ENCODE data around the gene FAM13C.
"Not testable (repeated sequence)": the region's sequence is repeated elsewhere in the genome, so short reads cannot be mapped to it uniquely, and the experiment has no call there.

Gene FAM13C

DNA sequence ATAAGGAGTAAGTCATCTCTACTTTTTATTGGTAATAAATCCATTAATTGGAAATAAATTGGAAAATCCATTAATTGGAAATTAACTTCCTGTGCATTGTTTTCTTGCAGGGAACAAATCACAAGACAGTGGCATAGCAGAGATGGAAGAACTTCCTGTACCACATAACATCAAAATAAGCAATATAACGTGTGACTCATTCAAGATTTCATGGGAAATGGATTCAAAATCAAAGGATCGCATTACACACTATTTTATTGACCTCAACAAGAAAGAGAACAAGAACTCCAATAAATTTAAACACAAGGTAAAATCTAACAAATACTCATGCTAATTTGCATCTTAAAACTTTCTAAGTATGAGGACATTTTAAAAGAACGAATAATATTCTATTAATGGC lies 128.2 kb downstream of the FAM13C start:
- no peak for DNase-seq (ENCODE audit: low spot score)

DNA sequence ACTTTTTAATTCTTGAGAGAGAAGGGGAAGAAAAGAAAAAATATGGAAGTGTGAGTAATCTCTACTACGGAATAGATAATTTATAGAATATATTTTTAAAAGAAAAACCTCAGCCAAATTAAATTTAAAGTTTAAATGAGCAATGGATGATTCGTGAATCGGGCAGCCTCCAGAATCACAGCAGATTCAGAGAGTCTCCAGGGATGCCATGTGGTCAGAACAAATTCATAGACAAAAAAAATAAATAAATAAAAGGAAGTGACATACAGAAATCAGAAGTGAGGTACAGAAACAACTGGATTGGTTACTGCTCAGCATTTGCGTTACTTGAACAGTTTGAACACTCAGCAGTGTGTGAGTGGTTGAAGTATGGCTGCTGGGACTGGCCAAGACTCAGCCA lies 132.9 kb downstream of the FAM13C start:
- no peak for DNase-seq (ENCODE audit: low spot score)

- no peak for DNase-seq (ENCODE audit: low spot score)
Measured at GRCh38 chr10:59227136-59227673, 135.1 kb downstream of the FAM13C start.

- no peak for DNase-seq (ENCODE audit: low spot score)
Measured at GRCh38 chr10:59225211-59225610, 137.1 kb downstream of the FAM13C start.

- not testable (repeated sequence) for DNase-seq (ENCODE audit: low spot score)
Measured at GRCh38 chr10:59223597-59223996, 138.8 kb downstream of the FAM13C start.

DNA sequence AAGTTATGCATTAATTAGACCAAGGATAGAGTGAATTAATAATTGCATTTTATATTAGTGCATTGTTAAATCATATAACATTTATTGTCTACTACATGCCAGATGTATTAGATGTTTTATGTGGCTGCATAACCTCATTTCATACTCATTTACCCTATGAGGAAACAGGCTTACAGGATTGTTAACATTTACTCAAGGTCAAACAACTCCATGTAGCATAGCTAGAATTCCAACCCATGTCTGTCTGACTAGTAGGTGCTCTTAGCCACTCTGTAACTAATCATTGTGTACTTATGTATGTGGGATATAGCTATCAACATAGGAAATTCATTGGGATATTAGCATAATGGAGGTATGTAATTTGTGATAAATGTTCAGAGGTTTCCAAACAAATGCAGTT lies 139.6 kb downstream of the FAM13C start:
- no peak for DNase-seq (ENCODE audit: low spot score)

GRCh38 chr10:59216178-59216869 lies 146.0 kb downstream of the FAM13C start:
- DNase-seq (ENCODE audit: low spot score), result no peak

GRCh38 chr10:59214160-59214559 lies 148.2 kb downstream of the FAM13C start:
- DNase-seq (ENCODE audit: low spot score), result no peak

DNA sequence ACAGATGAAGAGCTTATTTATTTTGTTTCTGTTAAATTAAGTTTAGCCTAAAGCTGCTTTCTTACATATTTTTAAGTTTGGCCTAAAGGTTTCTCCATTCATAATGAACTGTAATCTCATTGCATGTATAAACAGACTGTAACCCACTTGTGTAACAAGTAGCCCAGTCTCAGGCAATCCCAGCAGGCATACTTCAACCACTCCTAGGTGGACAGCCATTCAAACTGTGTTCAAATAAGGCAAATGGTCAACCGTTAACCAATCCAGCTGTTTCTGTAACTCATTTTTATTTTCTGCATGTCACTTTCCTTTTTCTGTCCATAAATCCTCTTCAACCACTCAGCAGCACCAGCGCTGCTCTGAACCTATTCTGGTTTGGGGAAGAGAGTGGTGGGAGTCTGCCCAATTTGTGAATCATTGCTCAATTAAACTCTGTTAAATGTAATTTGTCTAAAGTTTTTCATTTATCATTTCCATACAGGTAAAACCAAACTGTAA lies 150.0 kb downstream of the FAM13C start:
- DNase-seq (ENCODE audit: low spot score), result no peak

GRCh38 chr10:59206204-59206720 lies 156.1 kb downstream of the FAM13C start:
- no peak for DNase-seq (ENCODE audit: low spot score)

Measured in LoVo (cell line).